Lung (tissue), 12 donors: Measurements from ENCODE around the gene HLA-DOA. TPM values are rescaled to one million over a fixed set of nuclear protein-coding genes. Genes with fewer than 3 reads are reported as not detected.

Experiments
- ATAC-seq: fragments of 200-7000 bp; cut with Tn5 transposase; one replicate; pipeline ENCODE4 v1.9.1; 2020; ENCODE audit warnings: moderate number of reproducible peaks; ENCODE audit not compliant: insufficient read depth, low FRiP score
- DNase-seq, 3 donors: peaks; one replicate each; pipeline ENCODE4 v3.0.0-alpha.2; 2013 to 2017
- H3K27ac ChIP-seq, 2 donors: one replicate each; pipeline ENCODE4 v1.5.1; 2013; ENCODE audit warnings: mild to moderate bottlenecking in 2 of 2, moderate library complexity in 2 of 2, control low read depth in 1 of 2, inconsistent platforms in 1 of 2, low read depth in 1 of 2, low read length in 1 of 2
- H3K27me3 ChIP-seq, 3 donors: one replicate each; pipeline ENCODE4 v1.5.1; 2013; ENCODE audit warnings: low read length in 2 of 3; ENCODE audit not compliant: control insufficient read depth in 3 of 3, insufficient read depth in 3 of 3
- H3K36me3 ChIP-seq, 4 donors: one replicate each; pipeline ENCODE4 v1.5.1; 2013; ENCODE audit warnings: low read length in 4 of 4, mild to moderate bottlenecking in 1 of 4, moderate library complexity in 1 of 4; ENCODE audit not compliant: control insufficient read depth in 4 of 4, insufficient read depth in 4 of 4
- H3K4me1 ChIP-seq, 5 donors: one replicate each; pipeline ENCODE4 v1.5.1; 2013; ENCODE audit warnings: low read length in 5 of 5, mild to moderate bottlenecking in 2 of 5, moderate library complexity in 1 of 5; ENCODE audit not compliant: control insufficient read depth in 5 of 5, insufficient read depth in 5 of 5
- H3K4me3 ChIP-seq: one replicate; pipeline ENCODE4 v1.5.1; 2013; ENCODE audit warnings: mild to moderate bottlenecking, control low read depth, moderate library complexity
- H3K9ac ChIP-seq, 2 donors: one replicate each; pipeline ENCODE4 v1.5.1; 2013; ENCODE audit warnings: low read length in 2 of 2, control low read depth in 1 of 2; ENCODE audit not compliant: insufficient read depth in 1 of 2
- H3K9me3 ChIP-seq, 4 donors: one replicate each; pipeline ENCODE4 v1.5.1; 2013; ENCODE audit warnings: low read length in 3 of 4, mild to moderate bottlenecking in 1 of 4, moderate library complexity in 1 of 4; ENCODE audit not compliant: control insufficient read depth in 4 of 4, insufficient read depth in 3 of 4
- WGBS, 2 donors: extraction: QIAGEN DNeasy Blood & Tissue Kit; methylation state at CpG; one replicate each; pipeline ENCODE4 v1.1.7; 2013; 5-methylcytosine and 5-hydroxymethylcytosine counted together
- polyA plus RNA-seq, 2 donors: library from polyadenylated mRNA; stranded (reverse); fragments of 200-250 nt; gene quantifications; one replicate each; pipeline ENCODE4 v1.2.1, GENCODE V29; 2013
- total RNA-seq, 2 donors: library from RNA; depleted of rRNA in 1 of 2; stranded (reverse); fragments of >200 nt in 1 of 2; gene quantifications; one replicate each; pipeline ENCODE4 v1.2.1, GENCODE V29; 2014 to 2021
- TF ChIP-seq, protein P1 (sequence below): IDR thresholded peaks from 2 replicates; pipeline ENCODE4 v1.5.1; 2012; ENCODE audit warnings: mild to moderate bottlenecking; ENCODE audit errors: control extremely low read depth, extremely low read depth
- donor health status: control.
- donor health status: control.
- donor health status: Bipolar disorder and iron deficiency.
- donor health status: healthy.
- donor health status: DM: yes; HTN: yes; CAD: no.

The HLA-DOA gene
- total and polyA plus RNA-seq, 4 donors: 4.6 to 26.4 (median 16.8) TPM

- ATAC-seq (no peak), DNase-seq (no peak)
- no peak overlapping the region for H3K27ac ChIP-seq
- TF ChIP-seq, protein P1, sequence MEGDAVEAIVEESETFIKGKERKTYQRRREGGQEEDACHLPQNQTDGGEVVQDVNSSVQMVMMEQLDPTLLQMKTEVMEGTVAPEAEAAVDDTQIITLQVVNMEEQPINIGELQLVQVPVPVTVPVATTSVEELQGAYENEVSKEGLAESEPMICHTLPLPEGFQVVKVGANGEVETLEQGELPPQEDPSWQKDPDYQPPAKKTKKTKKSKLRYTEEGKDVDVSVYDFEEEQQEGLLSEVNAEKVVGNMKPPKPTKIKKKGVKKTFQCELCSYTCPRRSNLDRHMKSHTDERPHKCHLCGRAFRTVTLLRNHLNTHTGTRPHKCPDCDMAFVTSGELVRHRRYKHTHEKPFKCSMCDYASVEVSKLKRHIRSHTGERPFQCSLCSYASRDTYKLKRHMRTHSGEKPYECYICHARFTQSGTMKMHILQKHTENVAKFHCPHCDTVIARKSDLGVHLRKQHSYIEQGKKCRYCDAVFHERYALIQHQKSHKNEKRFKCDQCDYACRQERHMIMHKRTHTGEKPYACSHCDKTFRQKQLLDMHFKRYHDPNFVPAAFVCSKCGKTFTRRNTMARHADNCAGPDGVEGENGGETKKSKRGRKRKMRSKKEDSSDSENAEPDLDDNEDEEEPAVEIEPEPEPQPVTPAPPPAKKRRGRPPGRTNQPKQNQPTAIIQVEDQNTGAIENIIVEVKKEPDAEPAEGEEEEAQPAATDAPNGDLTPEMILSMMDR: peak; percentile 22
- H3K4me3 ChIP-seq: no peak overlapping the region
- H3K4me1 ChIP-seq: peaks cover 0 to 6% (median 0%) of the 10 kb centered on the region in 5 donors
- H3K36me3 ChIP-seq: no peaks in the 10 kb centered on the region
- 34 to 42% methylated on average over 3 of the region's 3 CpGs for WGBS, 2 donors
- H3K27me3 ChIP-seq: no peaks in the 10 kb centered on the region
- H3K9ac ChIP-seq: no peak overlapping the region
- H3K9me3 ChIP-seq: no peaks in the 10 kb centered on the region
Observed at GRCh38 chr6:32954986-32955802, 54.2 kb downstream of the HLA-DOA start.

DNA sequence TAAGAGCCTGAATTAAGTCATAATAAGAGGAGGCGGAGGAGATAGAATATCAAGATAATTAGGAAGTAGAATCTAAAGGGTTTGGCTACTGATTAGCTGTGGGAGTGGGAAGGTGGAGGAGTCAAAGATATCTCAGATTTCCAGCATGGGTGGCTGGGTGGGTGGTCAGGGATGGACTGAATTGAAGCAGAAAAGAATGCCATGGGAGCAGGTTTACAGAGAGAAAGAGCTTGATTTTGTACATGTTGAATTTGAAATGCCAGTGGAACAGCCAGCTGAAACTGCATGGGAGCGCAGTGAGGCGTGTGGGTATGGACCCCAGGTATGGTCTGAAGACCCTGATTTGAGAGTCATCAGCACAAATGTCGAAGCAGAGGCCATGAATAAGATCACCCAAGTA, 55.1 kb downstream of the HLA-DOA start:
- Histone ChIP-seq H3K9ac (no peak overlapping the region), H3K27ac (no peak overlapping the region), H3K9me3 (no peaks in the 10 kb centered on the region), H3K4me1 (peaks cover 0 to 11% (median 0%) of the 10 kb centered on the region in 5 donors), H3K27me3 (no peaks in the 10 kb centered on the region), H3K4me3 (no peak overlapping the region), H3K36me3 (peaks cover 0 to 3% (median 0%) of the 10 kb centered on the region in 4 donors)
- ATAC-seq (no peak), DNase-seq (no peak)
- WGBS, 2 donors: 89 to 95% methylated on average over 4 of the region's 4 CpGs
- TF ChIP-seq, protein P1: no peak

Other genes starting within 250 kb of the HLA-DOA start
- 10 to 100 TPM in 1 of 2 donors, not detected in 1; 56.3 TPM for gene HLA-DQB2, start 246.1 kb downstream of the HLA-DOA start, total RNA-seq
- gene HLA-DQB2, start 246.1 kb downstream of the HLA-DOA start, polyA plus RNA-seq: 1 to 10 TPM in 1 of 2 donors, under 1 TPM in 1; 0.74 to 1.9 TPM
- gene HLA-DOB, start 192.6 kb downstream of the HLA-DOA start, total RNA-seq: 1 to 10 TPM; 1.3 to 1.4 TPM
- gene HLA-DOB, start 192.6 kb downstream of the HLA-DOA start, polyA plus RNA-seq: 1 to 10 TPM; 1.2 to 2.7 TPM
- gene TAP2, start 170.9 kb downstream of the HLA-DOA start, total RNA-seq: 10 to 100 TPM; 15.2 to 63.2 TPM
- gene TAP2, start 170.9 kb downstream of the HLA-DOA start, polyA plus RNA-seq: 10 to 100 TPM; 25.3 to 58.7 TPM
- 10 to 100 TPM; 40.4 to 79.0 TPM for gene PSMB8, start 165.5 kb downstream of the HLA-DOA start, total RNA-seq
- 100 to 1,000 TPM; 132 to 216 TPM for gene PSMB8, start 165.5 kb downstream of the HLA-DOA start, polyA plus RNA-seq
- 10 to 100 TPM; 32.6 to 52.1 TPM for gene TAP1, start 155.9 kb downstream of the HLA-DOA start, total RNA-seq
- 100 to 1,000 TPM in 1 of 2 donors, 10 to 100 TPM in 1; 63.6 to 181 TPM for gene TAP1, start 155.9 kb downstream of the HLA-DOA start, polyA plus RNA-seq
- 10 to 100 TPM; 14.4 to 56.6 TPM for gene PSMB9, start 155.4 kb downstream of the HLA-DOA start, total RNA-seq
- gene PSMB9, start 155.4 kb downstream of the HLA-DOA start, polyA plus RNA-seq: 100 to 1,000 TPM in 1 of 2 donors, 10 to 100 TPM in 1; 67.2 to 183 TPM
- gene HLA-DMB, start 68.6 kb downstream of the HLA-DOA start, total RNA-seq: 10 to 100 TPM; 42.3 to 76.7 TPM
- 10 to 100 TPM; 50.1 to 52.2 TPM for gene HLA-DMB, start 68.6 kb downstream of the HLA-DOA start, polyA plus RNA-seq
- 100 to 1,000 TPM in 1 of 2 donors, 10 to 100 TPM in 1; 76.8 to 130 TPM for gene HLA-DMA, start 56.5 kb downstream of the HLA-DOA start, total RNA-seq
- gene HLA-DMA, start 56.5 kb downstream of the HLA-DOA start, polyA plus RNA-seq: 100 to 1,000 TPM; 106 to 240 TPM
- gene BRD2, start 41.0 kb downstream of the HLA-DOA start, total RNA-seq: 100 to 1,000 TPM; 178 TPM
- 100 to 1,000 TPM; 114 to 117 TPM for gene BRD2, start 41.0 kb downstream of the HLA-DOA start, polyA plus RNA-seq
- gene HLA-DPA1, start 64.1 kb upstream of the HLA-DOA start, total RNA-seq: 100 to 1,000 TPM in 1 of 2 donors, 10 to 100 TPM in 1; 96.2 to 321 TPM
- 100 to 1,000 TPM; 105 to 184 TPM for gene HLA-DPA1, start 64.1 kb upstream of the HLA-DOA start, polyA plus RNA-seq
- gene HLA-DPB1, start 66.4 kb upstream of the HLA-DOA start, total RNA-seq: 100 to 1,000 TPM in 1 of 2 donors, 10 to 100 TPM in 1; 69.8 to 235 TPM
- 100 to 1,000 TPM; 170 to 240 TPM for gene HLA-DPB1, start 66.4 kb upstream of the HLA-DOA start, polyA plus RNA-seq
- gene COL11A2, start 182.9 kb upstream of the HLA-DOA start, total RNA-seq: 1 to 10 TPM in 1 of 2 donors, under 1 TPM in 1; 0.77 to 2.4 TPM
- 1 to 10 TPM in 1 of 2 donors, under 1 TPM in 1; 0.32 to 1.0 TPM for gene COL11A2, start 182.9 kb upstream of the HLA-DOA start, polyA plus RNA-seq
- gene RXRB, start 191.1 kb upstream of the HLA-DOA start, total RNA-seq: 10 to 100 TPM; 27.4 to 38.7 TPM
- gene RXRB, start 191.1 kb upstream of the HLA-DOA start, polyA plus RNA-seq: 10 to 100 TPM; 28.6 to 33.6 TPM
- gene SLC39A7, start 191.3 kb upstream of the HLA-DOA start, total RNA-seq: 100 to 1,000 TPM in 1 of 2 donors, 10 to 100 TPM in 1; 53.6 to 137 TPM
- 100 to 1,000 TPM in 1 of 2 donors, 10 to 100 TPM in 1; 63.4 to 164 TPM for gene SLC39A7, start 191.3 kb upstream of the HLA-DOA start, polyA plus RNA-seq
- gene HSD17B8, start 195.1 kb upstream of the HLA-DOA start, total RNA-seq: 10 to 100 TPM; 19.0 to 22.7 TPM
- 10 to 100 TPM; 19.6 to 19.7 TPM for gene HSD17B8, start 195.1 kb upstream of the HLA-DOA start, polyA plus RNA-seq
- gene RING1, start 198.9 kb upstream of the HLA-DOA start, total RNA-seq: 10 to 100 TPM; 30.0 to 46.6 TPM
- 10 to 100 TPM; 34.2 to 43.6 TPM for gene RING1, start 198.9 kb upstream of the HLA-DOA start, polyA plus RNA-seq